GM12878 (cell line): Measurements from ENCODE around the gene EIF3D. TPM values are rescaled to one million over a fixed set of nuclear protein-coding genes. Genes with fewer than 3 reads are reported as not detected.

Experiments used
- CHD2 ChIP-seq: IDR thresholded peaks from 2 replicates; pipeline ENCODE4 v1.6.1; 2011; ENCODE audit warnings: low read depth, low read length, improper control_type of control experiment, borderline replicate concordance
- EED ChIP-seq: sonication (generic); IDR thresholded peaks from 2 replicates; pipeline ENCODE4 v1.6.1; 2016; ENCODE audit warnings: antibody characterized with exemption, low read depth
- GABPA ChIP-seq: IDR thresholded peaks from 2 replicates; pipeline ENCODE4 v1.6.1; 2014; ENCODE audit warnings: antibody characterized with exemption, low read depth, mild to moderate bottlenecking, inconsistent platforms
- KLF5 ChIP-seq: fragments of 450-650 bp; IDR thresholded peaks from 2 replicates; pipeline ENCODE4 v1.6.1; 2014; ENCODE audit warnings: mild to moderate bottlenecking; ENCODE audit not compliant: partially characterized antibody
- MEF2B ChIP-seq: fragments of 450-650 bp; IDR thresholded peaks from 2 replicates; pipeline ENCODE4 v1.6.1; 2018; ENCODE audit warnings: mild to moderate bottlenecking, moderate library complexity; ENCODE audit not compliant: partially characterized antibody, poor library complexity, severe bottlenecking
- RAD51 ChIP-seq: fragments of 450-650 bp; IDR thresholded peaks from 2 replicates; pipeline ENCODE4 v1.6.1; 2016; ENCODE audit warnings: moderate library complexity, mild to moderate bottlenecking, inconsistent platforms
- SMAD1 ChIP-seq: fragments of 450-650 bp; IDR thresholded peaks from 2 replicates; pipeline ENCODE4 v1.6.1; 2018; ENCODE audit warnings: mild to moderate bottlenecking, low read depth; ENCODE audit not compliant: partially characterized antibody
- SUPT20H ChIP-seq: IDR thresholded peaks from 2 replicates; pipeline ENCODE4 v1.6.1; 2011; ENCODE audit warnings: low read depth, mild to moderate bottlenecking, low read length, moderate library complexity, borderline replicate concordance; ENCODE audit not compliant: control insufficient read depth
- TCF7 ChIP-seq: IDR thresholded peaks from 2 replicates; pipeline ENCODE4 v1.6.1; 2014; ENCODE audit warnings: antibody characterized with exemption, borderline replicate concordance
- polyA plus RNA-seq, 11 experiments: library from polyadenylated mRNA; depleted of rRNA in 4 of 11; unstranded in 6 of 11; stranded (reverse) in 5 of 11; fragments of >200 nt; fragmentation: Nextera tagmentation in 4 of 11; fragmentation: Illumina TruSeq in 1 of 11; extraction: Ambion mirVana in 4 of 11; extraction: Trizol in 1 of 11; gene quantifications; 1 replicate in 1 of 11; 2 replicates in 10 of 11; pipeline versions ENCODE4 v1.2.1 to v1.2.3, GENCODE V29; 2011 to 2016; ENCODE audit warnings: inconsistent platforms in 2 of 11, missing spikeins in 2 of 11, low read depth in 1 of 11
- total RNA-seq, 4 experiments: library from RNA; depleted of rRNA in 3 of 4; stranded (reverse); fragments of >200 nt in 3 of 4; fragmentation: Illumina TruSeq in 1 of 4; extraction: Trizol in 1 of 4; gene quantifications; 2 replicates each; pipeline versions ENCODE4 v1.2.1 to v1.2.3, GENCODE V29; 2013 to 2021
- TF ChIP-seq, protein P1 (sequence below): fragments of 450-650 bp; IDR thresholded peaks from 2 replicates; pipeline ENCODE4 v1.6.1; 2017; ENCODE audit warnings: low read depth, mild to moderate bottlenecking, moderate library complexity
- TF ChIP-seq, protein P2 (sequence below): fragments of 450-650 bp; IDR thresholded peaks from 2 replicates; pipeline ENCODE4 v1.6.1; 2017; ENCODE audit warnings: mild to moderate bottlenecking, moderate library complexity
- TF ChIP-seq, protein P3 (sequence below): fragments of 450-650 bp; conservative IDR thresholded peaks from 2 replicates; pipeline ENCODE4 v1.6.1; 2017; ENCODE audit warnings: mild to moderate bottlenecking, moderate library complexity
- TF ChIP-seq, protein P4 (sequence below): fragments of 450-650 bp; IDR thresholded peaks from 2 replicates; pipeline ENCODE4 v1.6.1; 2017; ENCODE audit warnings: mild to moderate bottlenecking, low read depth, inconsistent platforms; ENCODE audit not compliant: poor library complexity, severe bottlenecking

EIF3D gene
- total and polyA plus RNA-seq, 10 of the 15 experiments (the other 5 are each of a cell fraction or from before 2014, with no cell fraction given) = 240 to 558 (median 420) TPM

DNA sequence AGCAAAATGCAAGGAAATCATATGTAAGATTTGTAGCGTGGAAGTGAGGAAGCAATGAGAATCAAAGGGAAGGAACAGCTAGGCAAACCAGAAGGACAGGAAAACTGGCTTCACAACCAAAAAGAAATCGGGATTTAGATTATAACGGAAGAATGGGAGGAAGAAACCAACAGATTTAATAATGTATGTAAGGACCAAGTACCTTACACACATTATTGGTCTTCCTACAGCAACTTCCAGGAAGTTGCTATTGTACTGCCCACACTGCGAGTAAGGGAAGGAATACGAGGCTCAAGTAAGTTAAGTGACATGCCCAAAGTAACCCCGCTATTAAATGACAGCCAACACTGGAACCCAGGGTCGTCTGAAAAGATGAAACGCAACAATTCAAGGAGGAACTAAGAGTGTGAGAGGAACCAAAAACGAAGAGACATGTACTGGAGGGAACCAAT lies 48.0 kb downstream of the EIF3D start (continued):
- TF ChIP-seq, protein P1, sequence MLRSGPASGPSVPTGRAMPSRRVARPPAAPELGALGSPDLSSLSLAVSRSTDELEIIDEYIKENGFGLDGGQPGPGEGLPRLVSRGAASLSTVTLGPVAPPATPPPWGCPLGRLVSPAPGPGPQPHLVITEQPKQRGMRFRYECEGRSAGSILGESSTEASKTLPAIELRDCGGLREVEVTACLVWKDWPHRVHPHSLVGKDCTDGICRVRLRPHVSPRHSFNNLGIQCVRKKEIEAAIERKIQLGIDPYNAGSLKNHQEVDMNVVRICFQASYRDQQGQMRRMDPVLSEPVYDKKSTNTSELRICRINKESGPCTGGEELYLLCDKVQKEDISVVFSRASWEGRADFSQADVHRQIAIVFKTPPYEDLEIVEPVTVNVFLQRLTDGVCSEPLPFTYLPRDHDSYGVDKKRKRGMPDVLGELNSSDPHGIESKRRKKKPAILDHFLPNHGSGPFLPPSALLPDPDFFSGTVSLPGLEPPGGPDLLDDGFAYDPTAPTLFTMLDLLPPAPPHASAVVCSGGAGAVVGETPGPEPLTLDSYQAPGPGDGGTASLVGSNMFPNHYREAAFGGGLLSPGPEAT = no peak
- TF ChIP-seq GABPA = peak; percentile 90; the same call in 1 of the 2 replicates
- TF ChIP-seq CHD2 = no peak
- TF ChIP-seq MEF2B = no peak
- TF ChIP-seq, protein P2, sequence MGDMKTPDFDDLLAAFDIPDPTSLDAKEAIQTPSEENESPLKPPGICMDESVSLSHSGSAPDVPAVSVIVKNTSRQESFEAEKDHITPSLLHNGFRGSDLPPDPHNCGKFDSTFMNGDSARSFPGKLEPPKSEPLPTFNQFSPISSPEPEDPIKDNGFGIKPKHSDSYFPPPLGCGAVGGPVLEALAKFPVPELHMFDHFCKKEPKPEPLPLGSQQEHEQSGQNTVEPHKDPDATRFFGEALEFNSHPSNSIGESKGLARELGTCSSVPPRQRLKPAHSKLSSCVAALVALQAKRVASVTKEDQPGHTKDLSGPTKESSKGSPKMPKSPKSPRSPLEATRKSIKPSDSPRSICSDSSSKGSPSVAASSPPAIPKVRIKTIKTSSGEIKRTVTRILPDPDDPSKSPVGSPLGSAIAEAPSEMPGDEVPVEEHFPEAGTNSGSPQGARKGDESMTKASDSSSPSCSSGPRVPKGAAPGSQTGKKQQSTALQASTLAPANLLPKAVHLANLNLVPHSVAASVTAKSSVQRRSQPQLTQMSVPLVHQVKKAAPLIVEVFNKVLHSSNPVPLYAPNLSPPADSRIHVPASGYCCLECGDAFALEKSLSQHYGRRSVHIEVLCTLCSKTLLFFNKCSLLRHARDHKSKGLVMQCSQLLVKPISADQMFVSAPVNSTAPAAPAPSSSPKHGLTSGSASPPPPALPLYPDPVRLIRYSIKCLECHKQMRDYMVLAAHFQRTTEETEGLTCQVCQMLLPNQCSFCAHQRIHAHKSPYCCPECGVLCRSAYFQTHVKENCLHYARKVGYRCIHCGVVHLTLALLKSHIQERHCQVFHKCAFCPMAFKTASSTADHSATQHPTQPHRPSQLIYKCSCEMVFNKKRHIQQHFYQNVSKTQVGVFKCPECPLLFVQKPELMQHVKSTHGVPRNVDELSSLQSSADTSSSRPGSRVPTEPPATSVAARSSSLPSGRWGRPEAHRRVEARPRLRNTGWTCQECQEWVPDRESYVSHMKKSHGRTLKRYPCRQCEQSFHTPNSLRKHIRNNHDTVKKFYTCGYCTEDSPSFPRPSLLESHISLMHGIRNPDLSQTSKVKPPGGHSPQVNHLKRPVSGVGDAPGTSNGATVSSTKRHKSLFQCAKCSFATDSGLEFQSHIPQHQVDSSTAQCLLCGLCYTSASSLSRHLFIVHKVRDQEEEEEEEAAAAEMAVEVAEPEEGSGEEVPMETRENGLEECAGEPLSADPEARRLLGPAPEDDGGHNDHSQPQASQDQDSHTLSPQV = no peak
- no peak for TF ChIP-seq TCF7
- no peak for TF ChIP-seq SMAD1
- TF ChIP-seq SUPT20H = no peak
- no peak for TF ChIP-seq KLF5
- TF ChIP-seq, protein P3, sequence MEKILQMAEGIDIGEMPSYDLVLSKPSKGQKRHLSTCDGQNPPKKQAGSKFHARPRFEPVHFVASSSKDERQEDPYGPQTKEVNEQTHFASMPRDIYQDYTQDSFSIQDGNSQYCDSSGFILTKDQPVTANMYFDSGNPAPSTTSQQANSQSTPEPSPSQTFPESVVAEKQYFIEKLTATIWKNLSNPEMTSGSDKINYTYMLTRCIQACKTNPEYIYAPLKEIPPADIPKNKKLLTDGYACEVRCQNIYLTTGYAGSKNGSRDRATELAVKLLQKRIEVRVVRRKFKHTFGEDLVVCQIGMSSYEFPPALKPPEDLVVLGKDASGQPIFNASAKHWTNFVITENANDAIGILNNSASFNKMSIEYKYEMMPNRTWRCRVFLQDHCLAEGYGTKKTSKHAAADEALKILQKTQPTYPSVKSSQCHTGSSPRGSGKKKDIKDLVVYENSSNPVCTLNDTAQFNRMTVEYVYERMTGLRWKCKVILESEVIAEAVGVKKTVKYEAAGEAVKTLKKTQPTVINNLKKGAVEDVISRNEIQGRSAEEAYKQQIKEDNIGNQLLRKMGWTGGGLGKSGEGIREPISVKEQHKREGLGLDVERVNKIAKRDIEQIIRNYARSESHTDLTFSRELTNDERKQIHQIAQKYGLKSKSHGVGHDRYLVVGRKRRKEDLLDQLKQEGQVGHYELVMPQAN = no peak
- no peak for TF ChIP-seq RAD51
- TF ChIP-seq EED = no peak
- TF ChIP-seq, protein P4, sequence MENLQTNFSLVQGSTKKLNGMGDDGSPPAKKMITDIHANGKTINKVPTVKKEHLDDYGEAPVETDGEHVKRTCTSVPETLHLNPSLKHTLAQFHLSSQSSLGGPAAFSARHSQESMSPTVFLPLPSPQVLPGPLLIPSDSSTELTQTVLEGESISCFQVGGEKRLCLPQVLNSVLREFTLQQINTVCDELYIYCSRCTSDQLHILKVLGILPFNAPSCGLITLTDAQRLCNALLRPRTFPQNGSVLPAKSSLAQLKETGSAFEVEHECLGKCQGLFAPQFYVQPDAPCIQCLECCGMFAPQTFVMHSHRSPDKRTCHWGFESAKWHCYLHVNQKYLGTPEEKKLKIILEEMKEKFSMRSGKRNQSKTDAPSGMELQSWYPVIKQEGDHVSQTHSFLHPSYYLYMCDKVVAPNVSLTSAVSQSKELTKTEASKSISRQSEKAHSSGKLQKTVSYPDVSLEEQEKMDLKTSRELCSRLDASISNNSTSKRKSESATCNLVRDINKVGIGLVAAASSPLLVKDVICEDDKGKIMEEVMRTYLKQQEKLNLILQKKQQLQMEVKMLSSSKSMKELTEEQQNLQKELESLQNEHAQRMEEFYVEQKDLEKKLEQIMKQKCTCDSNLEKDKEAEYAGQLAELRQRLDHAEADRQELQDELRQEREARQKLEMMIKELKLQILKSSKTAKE = no peak
- TF ChIP-seq, all 136 proteins: peak for 13
